ENCODE data around the gene MICU2.

The MICU2 gene

GRCh38 chr13:21619633-21620220 is 15.8 kb upstream of the MICU2 start:
- H3K27ac ChIP-seq (ENCODE audit: insufficient read depth, low read length, poor library complexity, severe bottlenecking): no peak overlapping the region
- no peak overlapping the region for H3K4me3 ChIP-seq (ENCODE audit: insufficient read depth, low read depth, low read length, poor library complexity, severe bottlenecking)
- H3K9me3 ChIP-seq (ENCODE audit: control insufficient read depth, low read length): no peaks in the 10 kb centered on the region
- H3K27me3 ChIP-seq (replicated peaks; ENCODE audit: control insufficient read depth, insufficient read depth, low read length, poor library complexity, severe bottlenecking): no peaks in the 10 kb centered on the region
- no peaks in the 10 kb centered on the region for H3K36me3 ChIP-seq (ENCODE audit: control insufficient read depth, insufficient read depth, low read length)
- DNase-seq: no peak
- no peaks in the 10 kb centered on the region for H3K4me1 ChIP-seq (ENCODE audit: control insufficient read depth, insufficient read depth, low read length, poor library complexity, severe bottlenecking)

- no peak for DNase-seq
- Histone ChIP-seq H3K36me3 (ENCODE audit: control insufficient read depth, insufficient read depth, low read length) (no peaks in the 10 kb centered on the region), H3K27me3 (replicated peaks; ENCODE audit: control insufficient read depth, insufficient read depth, low read length, poor library complexity, severe bottlenecking) (peaks cover 4% of the 10 kb centered on the region), H3K4me3 (ENCODE audit: insufficient read depth, low read depth, low read length, poor library complexity, severe bottlenecking) (no peak overlapping the region), H3K4me1 (ENCODE audit: control insufficient read depth, insufficient read depth, low read length, poor library complexity, severe bottlenecking) (no peaks in the 10 kb centered on the region), H3K9me3 (ENCODE audit: control insufficient read depth, low read length) (no peaks in the 10 kb centered on the region), H3K27ac (ENCODE audit: insufficient read depth, low read length, poor library complexity, severe bottlenecking) (no peak overlapping the region)
These were observed 12.9 kb upstream of the MICU2 start for GRCh38 chr13:21616880-21617279.

- no peak for DNase-seq
- Histone ChIP-seq H3K4me1 (ENCODE audit: control insufficient read depth, insufficient read depth, low read length, poor library complexity, severe bottlenecking) (no peaks in the 10 kb centered on the region), H3K27ac (ENCODE audit: insufficient read depth, low read length, poor library complexity, severe bottlenecking) (no peak overlapping the region), H3K9me3 (ENCODE audit: control insufficient read depth, low read length) (no peaks in the 10 kb centered on the region), H3K4me3 (ENCODE audit: insufficient read depth, low read depth, low read length, poor library complexity, severe bottlenecking) (no peak overlapping the region), H3K27me3 (replicated peaks; ENCODE audit: control insufficient read depth, insufficient read depth, low read length, poor library complexity, severe bottlenecking) (peaks cover 4% of the 10 kb centered on the region), H3K36me3 (ENCODE audit: control insufficient read depth, insufficient read depth, low read length) (no peaks in the 10 kb centered on the region)
These were observed 12.4 kb upstream of the MICU2 start for GRCh38 chr13:21616205-21616866.

GRCh38 chr13:21615427-21615826 is 11.5 kb upstream of the MICU2 start:
- Histone ChIP-seq H3K9me3 (ENCODE audit: control insufficient read depth, low read length) (no peaks in the 10 kb centered on the region), H3K36me3 (ENCODE audit: control insufficient read depth, insufficient read depth, low read length) (no peaks in the 10 kb centered on the region), H3K4me3 (ENCODE audit: insufficient read depth, low read depth, low read length, poor library complexity, severe bottlenecking) (no peak overlapping the region), H3K4me1 (ENCODE audit: control insufficient read depth, insufficient read depth, low read length, poor library complexity, severe bottlenecking) (no peaks in the 10 kb centered on the region), H3K27me3 (replicated peaks; ENCODE audit: control insufficient read depth, insufficient read depth, low read length, poor library complexity, severe bottlenecking) (peaks cover 4% of the 10 kb centered on the region), H3K27ac (ENCODE audit: insufficient read depth, low read length, poor library complexity, severe bottlenecking) (no peak overlapping the region)
- no peak for DNase-seq

- Histone ChIP-seq H3K27ac (ENCODE audit: insufficient read depth, low read length, poor library complexity, severe bottlenecking) (no peak overlapping the region), H3K9me3 (ENCODE audit: control insufficient read depth, low read length) (no peaks in the 10 kb centered on the region), H3K4me3 (ENCODE audit: insufficient read depth, low read depth, low read length, poor library complexity, severe bottlenecking) (no peak overlapping the region), H3K27me3 (replicated peaks; ENCODE audit: control insufficient read depth, insufficient read depth, low read length, poor library complexity, severe bottlenecking) (peaks cover 4% of the 10 kb centered on the region), H3K36me3 (ENCODE audit: control insufficient read depth, insufficient read depth, low read length) (no peaks in the 10 kb centered on the region), H3K4me1 (ENCODE audit: control insufficient read depth, insufficient read depth, low read length, poor library complexity, severe bottlenecking) (no peaks in the 10 kb centered on the region)
- no peak for DNase-seq
These were observed 9.8 kb upstream of the MICU2 start for GRCh38 chr13:21613791-21614190.

- Histone ChIP-seq H3K4me1 (ENCODE audit: control insufficient read depth, insufficient read depth, low read length, poor library complexity, severe bottlenecking) (no peaks in the 10 kb centered on the region), H3K9me3 (ENCODE audit: control insufficient read depth, low read length) (no peaks in the 10 kb centered on the region), H3K27ac (ENCODE audit: insufficient read depth, low read length, poor library complexity, severe bottlenecking) (no peak overlapping the region), H3K4me3 (ENCODE audit: insufficient read depth, low read depth, low read length, poor library complexity, severe bottlenecking) (no peak overlapping the region), H3K36me3 (ENCODE audit: control insufficient read depth, insufficient read depth, low read length) (no peaks in the 10 kb centered on the region), H3K27me3 (replicated peaks; ENCODE audit: control insufficient read depth, insufficient read depth, low read length, poor library complexity, severe bottlenecking) (peaks cover 4% of the 10 kb centered on the region)
- no peak for DNase-seq
These were observed 7.4 kb upstream of the MICU2 start for GRCh38 chr13:21611385-21611784.

GRCh38 chr13:21610687-21611086 is 6.7 kb upstream of the MICU2 start:
- Histone ChIP-seq H3K9me3 (ENCODE audit: control insufficient read depth, low read length) (no peaks in the 10 kb centered on the region), H3K27ac (ENCODE audit: insufficient read depth, low read length, poor library complexity, severe bottlenecking) (no peak overlapping the region), H3K36me3 (ENCODE audit: control insufficient read depth, insufficient read depth, low read length) (no peaks in the 10 kb centered on the region), H3K4me1 (ENCODE audit: control insufficient read depth, insufficient read depth, low read length, poor library complexity, severe bottlenecking) (no peaks in the 10 kb centered on the region), H3K4me3 (ENCODE audit: insufficient read depth, low read depth, low read length, poor library complexity, severe bottlenecking) (no peak overlapping the region), H3K27me3 (replicated peaks; ENCODE audit: control insufficient read depth, insufficient read depth, low read length, poor library complexity, severe bottlenecking) (peaks cover 4% of the 10 kb centered on the region)
- DNase-seq: no peak

- Histone ChIP-seq H3K4me3 (ENCODE audit: insufficient read depth, low read depth, low read length, poor library complexity, severe bottlenecking) (no peak overlapping the region), H3K27ac (ENCODE audit: insufficient read depth, low read length, poor library complexity, severe bottlenecking) (no peak overlapping the region), H3K9me3 (ENCODE audit: control insufficient read depth, low read length) (no peaks in the 10 kb centered on the region), H3K27me3 (replicated peaks; ENCODE audit: control insufficient read depth, insufficient read depth, low read length, poor library complexity, severe bottlenecking) (peaks cover 4% of the 10 kb centered on the region), H3K4me1 (ENCODE audit: control insufficient read depth, insufficient read depth, low read length, poor library complexity, severe bottlenecking) (peaks cover 6% of the 10 kb centered on the region), H3K36me3 (ENCODE audit: control insufficient read depth, insufficient read depth, low read length) (no peaks in the 10 kb centered on the region)
- DNase-seq: no peak
These were observed 5.0 kb upstream of the MICU2 start for GRCh38 chr13:21608961-21609360.

- Histone ChIP-seq H3K36me3 (ENCODE audit: control insufficient read depth, insufficient read depth, low read length) (no peaks in the 10 kb centered on the region), H3K27ac (ENCODE audit: insufficient read depth, low read length, poor library complexity, severe bottlenecking) (no peak overlapping the region), H3K4me3 (ENCODE audit: insufficient read depth, low read depth, low read length, poor library complexity, severe bottlenecking) (no peak overlapping the region), H3K27me3 (replicated peaks; ENCODE audit: control insufficient read depth, insufficient read depth, low read length, poor library complexity, severe bottlenecking) (no peaks in the 10 kb centered on the region), H3K4me1 (ENCODE audit: control insufficient read depth, insufficient read depth, low read length, poor library complexity, severe bottlenecking) (peaks cover 6% of the 10 kb centered on the region), H3K9me3 (ENCODE audit: control insufficient read depth, low read length) (no peaks in the 10 kb centered on the region)
- DNase-seq: no peak
These were observed 2.8 kb upstream of the MICU2 start for GRCh38 chr13:21606796-21607195.

- Histone ChIP-seq H3K27ac (ENCODE audit: insufficient read depth, low read length, poor library complexity, severe bottlenecking) (no peak overlapping the region), H3K4me1 (ENCODE audit: control insufficient read depth, insufficient read depth, low read length, poor library complexity, severe bottlenecking) (peaks cover 6% of the 10 kb centered on the region)
- DNase-seq: no peak
These were observed 2.3 kb upstream of the MICU2 start for GRCh38 chr13:21606251-21606650.

More at GRCh38 chr13:21606251-21606650, 2.3 kb upstream of the MICU2 start:
- Histone ChIP-seq H3K9me3 (ENCODE audit: control insufficient read depth, low read length) (no peaks in the 10 kb centered on the region), H3K36me3 (ENCODE audit: control insufficient read depth, insufficient read depth, low read length) (no peaks in the 10 kb centered on the region), H3K4me3 (ENCODE audit: insufficient read depth, low read depth, low read length, poor library complexity, severe bottlenecking) (no peak overlapping the region), H3K27me3 (replicated peaks; ENCODE audit: control insufficient read depth, insufficient read depth, low read length, poor library complexity, severe bottlenecking) (no peaks in the 10 kb centered on the region)

Data from effector memory CD4-positive, alpha-beta T cell (primary cell).